Rectal smooth muscle tissue (tissue), 1 donor: ENCODE results near the gene CHMP5.

Experiments
- H3K27ac ChIP-seq: one replicate; pipeline ENCODE4 v1.7.0; 2013; ENCODE audit warnings: low read depth, low read length, inconsistent platforms
- H3K27me3 ChIP-seq: one replicate; pipeline ENCODE4 v1.7.0; 2013; ENCODE audit warnings: low read length; ENCODE audit not compliant: control insufficient read depth, insufficient read depth
- H3K36me3 ChIP-seq: one replicate; pipeline ENCODE4 v1.7.0; 2013; ENCODE audit warnings: low read length; ENCODE audit not compliant: control insufficient read depth, insufficient read depth
- H3K4me1 ChIP-seq: one replicate; pipeline ENCODE4 v1.7.0; 2013; ENCODE audit warnings: low read length; ENCODE audit not compliant: control insufficient read depth, insufficient read depth
- H3K4me3 ChIP-seq: one replicate; pipeline ENCODE4 v1.7.0; 2013; ENCODE audit warnings: low read length
- H3K9ac ChIP-seq: one replicate; pipeline ENCODE4 v1.7.0; 2013; ENCODE audit warnings: low read length

The CHMP5 gene

GRCh38 chr9:33290247-33291030, 25.6 kb downstream of the CHMP5 start, which contains the start of gene NFX1:
Gene NFX1 (plus strand): TSS chr9:33290516. CDS start chr9:33290573, 57 bp downstream.
- peak within 1 kb of the TSS; percentile 100 for H3K27ac ChIP-seq
- peaks cover 8% of the 10 kb centered on the region for H3K36me3 ChIP-seq
- peak within 1 kb of the TSS; percentile 99 for H3K9ac ChIP-seq
- H3K4me1 ChIP-seq, result peaks cover 7% of the 10 kb centered on the region
- H3K4me3 ChIP-seq, result peak within 1 kb of the TSS; percentile 96
- H3K27me3 ChIP-seq, result no peaks in the 10 kb centered on the region

DNA sequence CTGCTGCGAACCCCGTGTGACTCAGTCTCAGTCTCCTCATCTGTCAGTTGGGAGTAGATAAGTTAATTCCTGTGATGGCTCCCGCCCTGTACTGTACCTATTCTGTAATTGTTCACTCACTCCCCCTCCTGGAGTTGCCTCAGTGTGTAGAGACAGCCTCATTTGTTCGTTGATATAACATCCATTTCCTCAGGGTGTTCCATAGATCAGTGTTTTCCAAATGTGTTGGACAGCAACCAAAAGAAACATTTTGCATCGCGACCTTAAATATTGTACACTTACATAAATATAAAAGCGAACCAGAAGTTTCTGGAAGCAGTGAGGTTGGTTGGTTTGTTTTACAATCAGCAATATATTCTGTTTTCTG, 26.2 kb downstream of the CHMP5 start:
- peak overlapping the region; percentile 100 for H3K27ac ChIP-seq
- peaks cover 12% of the 10 kb centered on the region for H3K36me3 ChIP-seq
- peaks cover 7% of the 10 kb centered on the region for H3K4me1 ChIP-seq
- H3K9ac ChIP-seq, result peak overlapping the region; percentile 99
- peak overlapping the region; percentile 96 for H3K4me3 ChIP-seq
- no peaks in the 10 kb centered on the region for H3K27me3 ChIP-seq

DNA sequence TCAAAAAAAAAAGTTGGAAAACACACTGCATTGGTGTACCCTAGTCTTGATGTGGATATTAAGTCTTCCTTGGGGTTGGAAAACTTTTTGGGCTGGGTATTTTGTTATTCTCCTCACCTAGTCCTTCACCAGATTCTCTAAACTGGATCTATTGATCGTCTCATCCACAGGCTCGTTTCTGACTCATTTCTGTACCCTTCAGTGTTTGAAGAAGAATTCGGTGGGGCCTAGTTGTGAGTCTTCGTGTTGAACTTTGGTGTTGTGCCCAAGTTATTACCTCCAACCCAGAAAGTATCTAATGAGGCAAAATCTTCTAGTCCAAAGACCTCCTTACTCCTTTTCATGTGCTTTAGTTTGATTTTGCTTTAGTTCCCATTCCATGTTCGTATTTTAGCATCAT, 27.1 kb downstream of the CHMP5 start:
- Histone ChIP-seq H3K27me3 (no peaks in the 10 kb centered on the region), H3K27ac (no peak overlapping the region), H3K36me3 (peaks cover 15% of the 10 kb centered on the region), H3K4me1 (peaks cover 8% of the 10 kb centered on the region), H3K9ac (no peak overlapping the region), H3K4me3 (no peak overlapping the region)

DNA sequence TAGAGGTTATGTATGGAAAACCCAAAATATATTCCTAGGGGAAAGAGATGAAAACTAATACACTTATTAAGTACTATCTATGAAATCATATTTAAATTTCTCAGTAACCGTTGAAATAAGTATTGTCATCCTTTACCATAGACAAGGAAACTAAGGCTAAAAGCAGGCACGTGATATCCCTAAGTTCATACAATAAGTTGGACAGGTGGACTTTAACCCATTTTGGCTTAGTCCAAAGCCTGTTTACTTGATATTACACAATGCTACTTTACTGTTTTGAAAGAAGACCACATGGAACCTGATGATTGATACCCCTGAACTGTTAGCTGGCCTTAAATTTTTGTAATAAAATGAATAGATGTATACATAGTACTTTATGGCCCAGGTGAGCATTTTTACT, 28.9 kb downstream of the CHMP5 start:
- no peak overlapping the region for H3K27ac ChIP-seq
- H3K9ac ChIP-seq, result no peak overlapping the region
- no peaks in the 10 kb centered on the region for H3K27me3 ChIP-seq
- no peak overlapping the region for H3K4me3 ChIP-seq
- H3K4me1 ChIP-seq, result peaks cover 21% of the 10 kb centered on the region
- H3K36me3 ChIP-seq, result peaks cover 23% of the 10 kb centered on the region

GRCh38 chr9:33294670-33295432, 30.0 kb downstream of the CHMP5 start:
- Histone ChIP-seq H3K27me3 (no peaks in the 10 kb centered on the region), H3K4me1 (peaks cover 21% of the 10 kb centered on the region), H3K36me3 (peaks cover 23% of the 10 kb centered on the region), H3K9ac (no peak overlapping the region), H3K27ac (no peak overlapping the region), H3K4me3 (no peak overlapping the region)

DNA sequence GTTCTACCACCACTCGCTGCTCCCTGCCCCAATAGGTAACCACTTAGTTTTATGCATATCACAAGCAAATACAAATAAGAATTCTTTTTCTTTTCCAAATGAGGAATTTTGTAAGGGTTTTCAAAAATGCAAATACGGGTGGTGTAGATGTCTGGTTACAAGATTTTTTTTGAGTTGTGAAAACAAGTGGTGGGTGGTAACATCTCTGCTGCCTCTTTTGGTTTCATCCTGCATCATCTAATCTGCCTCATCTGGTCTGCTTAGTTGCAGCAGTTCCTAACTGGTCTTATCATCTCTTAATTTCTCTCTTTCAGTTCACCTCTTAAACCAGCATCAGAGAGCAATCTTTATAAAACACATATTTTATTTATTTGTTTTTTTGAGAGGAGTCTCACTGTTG, 30.7 kb downstream of the CHMP5 start:
- Histone ChIP-seq H3K4me1 (peaks cover 21% of the 10 kb centered on the region), H3K36me3 (peaks cover 23% of the 10 kb centered on the region), H3K27ac (no peak overlapping the region), H3K9ac (no peak overlapping the region), H3K27me3 (no peaks in the 10 kb centered on the region), H3K4me3 (no peak overlapping the region)

DNA sequence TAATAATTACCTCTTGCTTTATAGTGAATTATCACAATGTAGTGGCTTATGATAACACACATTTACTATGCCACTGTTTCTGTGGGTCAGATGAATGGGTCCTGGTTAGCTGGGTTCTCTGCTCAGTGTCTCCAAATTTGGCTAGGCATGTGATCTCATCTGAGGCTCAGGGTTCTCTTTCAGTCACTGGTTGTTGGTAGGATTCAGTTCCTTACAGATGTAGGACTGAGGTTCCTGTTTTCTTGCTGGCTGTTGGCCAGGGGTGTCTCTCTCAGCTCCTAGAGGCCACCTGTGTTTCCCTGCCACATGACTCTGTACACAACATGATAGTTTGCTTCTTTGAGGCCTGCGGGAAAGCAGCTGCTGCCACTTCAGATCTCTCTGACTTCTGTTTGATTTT, 32.6 kb downstream of the CHMP5 start:
- Histone ChIP-seq H3K4me3 (peak overlapping the region; percentile 23), H3K4me1 (peaks cover 13% of the 10 kb centered on the region), H3K27me3 (no peaks in the 10 kb centered on the region), H3K27ac (no peak overlapping the region), H3K36me3 (peaks cover 25% of the 10 kb centered on the region), H3K9ac (no peak overlapping the region)

- Histone ChIP-seq H3K4me3 (no peak overlapping the region), H3K9ac (no peak overlapping the region), H3K4me1 (peaks cover 13% of the 10 kb centered on the region), H3K27ac (no peak overlapping the region), H3K27me3 (no peaks in the 10 kb centered on the region), H3K36me3 (peaks cover 42% of the 10 kb centered on the region)
These were observed 35.7 kb downstream of the CHMP5 start for GRCh38 chr9:33300546-33300945.

GRCh38 chr9:33304362-33304761, 39.5 kb downstream of the CHMP5 start:
- no peaks in the 10 kb centered on the region for H3K27me3 ChIP-seq
- no peaks in the 10 kb centered on the region for H3K4me1 ChIP-seq
- no peak overlapping the region for H3K4me3 ChIP-seq
- peaks cover 52% of the 10 kb centered on the region for H3K36me3 ChIP-seq
- H3K27ac ChIP-seq, result no peak overlapping the region
- H3K9ac ChIP-seq, result no peak overlapping the region

GRCh38 chr9:33306037-33306436, 41.2 kb downstream of the CHMP5 start:
- Histone ChIP-seq H3K27ac (no peak overlapping the region), H3K36me3 (peaks cover 56% of the 10 kb centered on the region), H3K27me3 (no peaks in the 10 kb centered on the region), H3K4me3 (no peak overlapping the region), H3K4me1 (no peaks in the 10 kb centered on the region), H3K9ac (no peak overlapping the region)

- no peaks in the 10 kb centered on the region for H3K27me3 ChIP-seq
- H3K36me3 ChIP-seq, result peaks cover 61% of the 10 kb centered on the region
- no peak overlapping the region for H3K9ac ChIP-seq
These were observed 42.2 kb downstream of the CHMP5 start for GRCh38 chr9:33307067-33307466.

GRCh38 chr9:33309903-33310302, 45.1 kb downstream of the CHMP5 start:
- Histone ChIP-seq H3K36me3 (peaks cover 54% of the 10 kb centered on the region), H3K4me3 (no peak overlapping the region), H3K27me3 (no peaks in the 10 kb centered on the region), H3K4me1 (no peaks in the 10 kb centered on the region), H3K27ac (no peak overlapping the region), H3K9ac (no peak overlapping the region)

More at GRCh38 chr9:33307067-33307466, 42.2 kb downstream of the CHMP5 start:
- no peak overlapping the region for H3K4me3 ChIP-seq
- no peaks in the 10 kb centered on the region for H3K4me1 ChIP-seq
- H3K27ac ChIP-seq, result no peak overlapping the region
